GM21529 (cell line): ENCODE measurements around the gene TLR9.

Source experiments
- ATAC-seq: cut with Tn5 transposase; IDR thresholded peaks from one replicate; pipeline ENCODE4 v1.9.1; 2021; ENCODE audit not compliant: unreplicated experiment

TLR9 gene

GRCh38 chr3:52176180-52176752 lies 49.2 kb downstream of the TLR9 start:
- ATAC-seq = no peak

- ATAC-seq = no peak
Measured at GRCh38 chr3:52175416-52176179, 49.8 kb downstream of the TLR9 start.

DNA sequence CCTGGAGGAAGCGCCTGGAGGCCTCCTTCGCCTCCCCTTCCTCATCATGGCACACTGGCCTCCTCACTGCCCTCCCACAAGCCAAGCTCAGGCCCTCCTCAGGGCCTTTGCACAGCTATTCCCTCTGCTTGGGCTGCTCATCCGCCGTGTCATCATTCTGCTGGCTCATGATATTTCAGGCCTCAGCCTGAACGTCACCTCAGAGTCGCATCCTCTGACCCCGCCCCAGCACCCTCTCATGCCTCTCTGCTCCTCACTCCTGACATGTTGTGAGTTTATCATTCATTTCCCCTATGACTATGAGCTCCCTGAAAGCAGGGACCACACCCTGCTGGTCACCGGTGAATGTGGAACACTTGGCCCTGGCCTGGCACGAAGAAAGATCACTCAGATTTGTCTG lies 50.5 kb downstream of the TLR9 start:
- ATAC-seq = no peak

GRCh38 chr3:52173101-52173500 lies 52.3 kb downstream of the TLR9 start:
- ATAC-seq = no peak

DNA sequence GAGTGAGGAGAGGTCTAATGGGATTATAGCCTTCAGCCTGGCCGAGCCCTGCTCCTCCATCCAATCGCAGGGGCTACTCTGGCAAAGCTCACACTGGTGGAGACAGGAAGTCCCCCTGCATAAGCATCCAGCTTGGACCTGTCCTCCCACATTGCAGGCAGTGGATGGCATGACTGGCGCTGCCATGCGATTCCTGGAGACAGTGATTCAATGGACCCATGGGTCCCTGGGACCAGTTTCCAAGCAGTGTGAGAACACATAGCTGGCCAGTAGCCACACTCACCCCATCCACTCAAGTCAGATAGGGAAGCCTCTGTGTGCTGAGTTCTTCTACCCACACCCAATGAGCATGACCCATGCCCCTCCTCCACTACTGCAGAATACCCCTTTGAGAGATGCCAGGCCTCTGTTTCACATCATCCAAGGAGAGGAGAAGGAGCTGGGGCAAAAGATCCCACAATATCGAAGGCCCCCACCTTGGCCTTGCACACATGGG lies 53.1 kb downstream of the TLR9 start:
- no peak for ATAC-seq

DNA sequence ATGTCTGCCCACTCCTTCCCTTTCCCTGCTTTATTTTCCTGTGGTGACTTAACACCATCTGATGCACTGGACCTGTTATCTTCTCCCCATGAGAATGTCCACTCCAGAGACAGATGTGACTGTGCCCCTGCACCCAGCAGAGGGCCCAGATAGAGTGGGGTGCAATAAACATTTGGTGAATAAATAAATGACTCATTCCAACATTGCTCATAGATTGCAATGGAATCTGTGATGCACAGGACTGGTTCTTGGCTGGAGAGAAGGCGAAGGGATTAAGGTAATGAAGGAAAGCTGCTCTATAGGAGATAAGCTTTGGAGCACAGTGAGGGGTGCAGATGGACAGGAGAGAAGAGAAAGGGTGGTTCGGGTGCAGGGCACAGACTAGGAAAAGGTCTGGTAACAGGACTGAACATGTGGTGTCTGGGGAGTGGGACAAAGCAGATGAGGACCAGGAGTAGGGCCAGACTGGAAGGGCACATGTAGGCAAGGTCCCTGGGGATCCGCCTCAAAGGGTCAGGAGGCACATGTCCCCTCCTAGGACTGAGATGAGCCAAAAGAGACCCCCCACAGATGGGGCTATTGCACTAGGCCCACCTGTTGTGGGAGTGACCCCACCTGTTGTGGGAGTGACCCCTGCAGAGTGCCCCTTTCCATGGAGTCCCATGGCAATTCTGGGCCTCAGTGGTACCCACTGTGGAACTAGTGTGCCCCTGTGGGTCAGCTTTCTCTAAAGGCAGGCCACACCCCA lies 53.8 kb downstream of the TLR9 start:
- no peak for ATAC-seq
